ENCODE measurements around the gene MAST4.
A peak's percentile ranks its signal among the peaks of the same experiment; 100 is the strongest.

Gene MAST4

GRCh38 chr5:66841264-66841663 is 245.1 kb downstream of the MAST4 start:
- DNase-seq (ENCODE audit: low read depth in 3 of 3) = no peak

- DNase-seq (ENCODE audit: low read depth in 3 of 3) = no peak
These were observed 246.3 kb downstream of the MAST4 start for GRCh38 chr5:66842540-66842939.

- no peak for DNase-seq (ENCODE audit: low read depth in 3 of 3)
These were observed 246.9 kb downstream of the MAST4 start for GRCh38 chr5:66843065-66843464.

- no peak for DNase-seq (ENCODE audit: low read depth in 3 of 3)
These were observed 252.8 kb downstream of the MAST4 start for GRCh38 chr5:66848749-66849641.

GRCh38 chr5:66849803-66850202 is 253.6 kb downstream of the MAST4 start:
- no peak for DNase-seq (ENCODE audit: low read depth in 3 of 3)

- no peak for DNase-seq (ENCODE audit: low read depth in 3 of 3)
These were observed 254.3 kb downstream of the MAST4 start for GRCh38 chr5:66850354-66851075.

- DNase-seq (ENCODE audit: low read depth in 3 of 3) = no peak
These were observed 255.1 kb downstream of the MAST4 start for GRCh38 chr5:66851306-66851705.

- DNase-seq (ENCODE audit: low read depth in 3 of 3) = no peak
These were observed 258.2 kb downstream of the MAST4 start for GRCh38 chr5:66854416-66854815.

GRCh38 chr5:66856041-66856805 is 260.0 kb downstream of the MAST4 start:
- no peak for DNase-seq (ENCODE audit: low read depth in 3 of 3)

GRCh38 chr5:66859526-66859925 is 263.3 kb downstream of the MAST4 start:
- no peak for DNase-seq (ENCODE audit: low read depth in 3 of 3)

GRCh38 chr5:66860199-66860975 is 264.2 kb downstream of the MAST4 start:
- DNase-seq (ENCODE audit: low read depth in 3 of 3) = no peak

GRCh38 chr5:66861402-66861801 is 265.2 kb downstream of the MAST4 start:
- DNase-seq (ENCODE audit: low read depth in 3 of 3) = no peak

GRCh38 chr5:66862020-66862419 is 265.8 kb downstream of the MAST4 start:
- DNase-seq (ENCODE audit: low read depth in 3 of 3) = no peak

GRCh38 chr5:66863243-66864170 is 267.3 kb downstream of the MAST4 start:
- no peak for DNase-seq (ENCODE audit: low read depth in 3 of 3)

- peak in 1 of 3 experiments; percentile 5 for DNase-seq (ENCODE audit: low read depth in 3 of 3)
These were observed 268.2 kb downstream of the MAST4 start for GRCh38 chr5:66864240-66864884.

GRCh38 chr5:66867618-66868322 is 271.6 kb downstream of the MAST4 start:
- no peak for DNase-seq (ENCODE audit: low read depth in 3 of 3)

- DNase-seq (ENCODE audit: low read depth in 3 of 3) = no peak
These were observed 273.2 kb downstream of the MAST4 start for GRCh38 chr5:66869347-66869746.

GRCh38 chr5:66870708-66871107 is 274.5 kb downstream of the MAST4 start:
- DNase-seq (ENCODE audit: low read depth in 3 of 3) = no peak

GRCh38 chr5:66871651-66872050 is 275.5 kb downstream of the MAST4 start:
- DNase-seq (ENCODE audit: low read depth in 3 of 3) = no peak
